GM12864 (cell line): ENCODE results near the gene PPM1M.

Experiments used
- DNase-seq: peaks from one replicate; pipeline ENCODE4 v3.0.0-alpha.2; 2011; ENCODE audit warnings: low read depth
- H3K4me3 ChIP-seq: 2 replicates; pipeline ENCODE4 v1.5.1; 2011; ENCODE audit warnings: mild to moderate bottlenecking, low read depth, low read length, control low read depth
- CTCF ChIP-seq: IDR thresholded peaks from 2 replicates; pipeline ENCODE4 v1.5.1; 2011; ENCODE audit warnings: low read depth, mild to moderate bottlenecking, moderate library complexity, low read length, control low read depth, inconsistent platforms; ENCODE audit errors: missing control alignments

The PPM1M gene

GRCh38 chr3:52216585-52217408, 28.8 kb upstream of the PPM1M start:
- DNase-seq = no peak
- no peak overlapping the region for H3K4me3 ChIP-seq
- TF ChIP-seq CTCF = no peak

- DNase-seq = no peak
- no peak overlapping the region for H3K4me3 ChIP-seq
- no peak for TF ChIP-seq CTCF
Observed at GRCh38 chr3:52217409-52217805, 28.2 kb upstream of the PPM1M start.

- H3K4me3 ChIP-seq = no peak overlapping the region
- no peak for TF ChIP-seq CTCF
- DNase-seq = no peak
Observed at GRCh38 chr3:52218026-52218425, 27.5 kb upstream of the PPM1M start.

- TF ChIP-seq CTCF = no peak
- no peak overlapping the region for H3K4me3 ChIP-seq
- no peak for DNase-seq
Observed at GRCh38 chr3:52218454-52218853, 27.1 kb upstream of the PPM1M start.

- no peak for DNase-seq
- no peak for TF ChIP-seq CTCF
- H3K4me3 ChIP-seq = no peak overlapping the region
Observed at GRCh38 chr3:52218937-52219650, 26.5 kb upstream of the PPM1M start.

- no peak for DNase-seq
- no peak overlapping the region for H3K4me3 ChIP-seq
- TF ChIP-seq CTCF = peak; percentile 99
Observed at GRCh38 chr3:52220380-52221026, 25.1 kb upstream of the PPM1M start.
